Peyer's patch (tissue), 4 donors: ENCODE results near the gene CMTM4. TPM values are rescaled to one million over a fixed set of nuclear protein-coding genes. Genes with fewer than 3 reads are reported as not detected.
"Not testable (repeated sequence)": the region's sequence is repeated elsewhere in the genome, so short reads cannot be mapped to it uniquely, and the experiment has no call there.

Experiments
- DNase-seq, 3 donors: peaks; one replicate each; pipeline ENCODE4 v3.0.0-alpha.2; 2017 to 2019
- H3K27ac ChIP-seq, 4 donors: fragments of 200-600 bp; sonication (generic); one replicate each; pipeline ENCODE4 v1.5.1; 2016 to 2019
- H3K27me3 ChIP-seq, 2 donors: fragments of 200-600 bp; sonication (generic); one replicate each; pipeline ENCODE4 v1.5.1; 2019
- H3K36me3 ChIP-seq, 3 donors: fragments of 200-600 bp; sonication (generic); one replicate each; pipeline ENCODE4 v1.5.1; 2016 to 2019
- H3K4me1 ChIP-seq, 4 donors: fragments of 200-600 bp; sonication (generic); one replicate each; pipeline ENCODE4 v1.5.1; 2016 to 2019
- H3K4me3 ChIP-seq, 4 donors: fragments of 200-600 bp; sonication (generic); 1 replicate in 3 of 4; 2 replicates in 1 of 4; pipeline ENCODE4 v1.5.1; 2016 to 2019; ENCODE audit warnings: mild to moderate bottlenecking in 1 of 4
- H3K9me3 ChIP-seq, 4 donors: fragments of 200-600 bp; sonication (generic); one replicate each; pipeline ENCODE4 v1.5.1; 2016 to 2019; ENCODE audit warnings: mild to moderate bottlenecking in 1 of 4
- POLR2A ChIP-seq, 2 donors: fragments of 450-650 bp; IDR thresholded peaks; one replicate each; pipeline ENCODE4 v1.5.1; 2017; ENCODE audit warnings: antibody characterized with exemption in 2 of 2, mild to moderate bottlenecking in 2 of 2, moderate library complexity in 2 of 2
- total RNA-seq, 4 donors: library from RNA; depleted of rRNA; stranded (reverse); fragments of >200 nt; gene quantifications; one replicate each; pipeline ENCODE4 v1.1.0, GENCODE V29; 2016
- TF ChIP-seq, protein P1 (sequence below), 6 experiments: fragments of 450-650 bp in 4 of 6; fragments of 200-600 bp in 2 of 6; sonication (generic) in 1 of 6; IDR thresholded peaks; one replicate each; pipeline ENCODE4 v1.5.1; 2017 to 2019; ENCODE audit warnings: antibody characterized with exemption in 6 of 6, mild to moderate bottlenecking in 3 of 6, moderate library complexity in 1 of 6

Gene CMTM4
- total RNA-seq, 4 donors from 2014 or later: 33.8 to 116 (median 101) TPM

DNA sequence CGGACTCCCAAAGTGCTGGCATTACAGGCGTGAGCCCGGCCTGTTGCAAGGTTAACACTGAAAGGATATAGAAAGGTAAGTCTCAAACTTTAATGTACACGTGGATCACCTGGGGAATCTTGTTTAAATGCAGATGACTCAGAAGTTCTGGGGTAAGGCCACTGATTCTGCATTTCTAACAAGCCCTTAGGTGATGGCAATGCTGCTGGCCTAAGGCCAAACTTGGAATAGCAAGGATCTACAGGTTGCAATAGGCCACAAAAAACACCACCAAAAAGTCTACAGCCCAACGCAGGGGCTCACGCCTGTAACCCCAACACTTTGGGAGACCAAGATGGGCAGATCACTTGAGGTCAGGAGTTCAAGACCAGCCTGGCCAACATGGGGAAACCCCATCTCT lies 4.2 kb downstream of the CMTM4 start:
- no peak overlapping the region for H3K27ac ChIP-seq
- H3K4me1 ChIP-seq: peaks cover 0 to 16% (median 6%) of the 10 kb centered on the region in 4 donors
- TF ChIP-seq, protein P1, sequence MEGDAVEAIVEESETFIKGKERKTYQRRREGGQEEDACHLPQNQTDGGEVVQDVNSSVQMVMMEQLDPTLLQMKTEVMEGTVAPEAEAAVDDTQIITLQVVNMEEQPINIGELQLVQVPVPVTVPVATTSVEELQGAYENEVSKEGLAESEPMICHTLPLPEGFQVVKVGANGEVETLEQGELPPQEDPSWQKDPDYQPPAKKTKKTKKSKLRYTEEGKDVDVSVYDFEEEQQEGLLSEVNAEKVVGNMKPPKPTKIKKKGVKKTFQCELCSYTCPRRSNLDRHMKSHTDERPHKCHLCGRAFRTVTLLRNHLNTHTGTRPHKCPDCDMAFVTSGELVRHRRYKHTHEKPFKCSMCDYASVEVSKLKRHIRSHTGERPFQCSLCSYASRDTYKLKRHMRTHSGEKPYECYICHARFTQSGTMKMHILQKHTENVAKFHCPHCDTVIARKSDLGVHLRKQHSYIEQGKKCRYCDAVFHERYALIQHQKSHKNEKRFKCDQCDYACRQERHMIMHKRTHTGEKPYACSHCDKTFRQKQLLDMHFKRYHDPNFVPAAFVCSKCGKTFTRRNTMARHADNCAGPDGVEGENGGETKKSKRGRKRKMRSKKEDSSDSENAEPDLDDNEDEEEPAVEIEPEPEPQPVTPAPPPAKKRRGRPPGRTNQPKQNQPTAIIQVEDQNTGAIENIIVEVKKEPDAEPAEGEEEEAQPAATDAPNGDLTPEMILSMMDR (IDR thresholded peaks at IDR 0.05): no peak
- no peak for TF ChIP-seq POLR2A (IDR thresholded peaks at IDR 0.05)
- H3K4me3 ChIP-seq: no peak overlapping the region
- no peaks in the 10 kb centered on the region for H3K36me3 ChIP-seq
- peak in 1 of 3 donors; percentile 24 for DNase-seq
- no peaks in the 10 kb centered on the region for H3K9me3 ChIP-seq
- no peaks in the 10 kb centered on the region for H3K27me3 ChIP-seq

DNA sequence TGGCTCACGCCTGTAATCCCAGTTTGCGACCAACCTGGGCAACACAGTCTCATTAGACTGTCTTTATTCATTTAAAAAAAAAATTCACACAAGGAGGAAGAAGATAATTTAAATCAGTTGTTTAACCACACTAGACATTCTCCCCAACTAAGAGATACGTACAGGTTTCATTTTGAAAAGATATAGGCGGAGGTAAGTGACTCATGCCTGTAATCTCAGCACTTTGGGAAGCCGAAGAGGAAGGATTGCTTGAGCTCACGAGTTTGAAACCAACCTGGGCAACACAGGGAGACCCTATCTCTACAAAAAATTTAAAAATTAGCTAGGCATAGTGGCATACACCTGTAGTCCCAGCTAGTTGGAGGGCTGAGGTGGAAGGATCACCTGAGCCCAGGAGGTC lies 5.3 kb downstream of the CMTM4 start:
- DNase-seq: peak in 1 of 3 donors; percentile 32
- no peak overlapping the region for H3K4me3 ChIP-seq
- no peaks in the 10 kb centered on the region for H3K27me3 ChIP-seq
- H3K9me3 ChIP-seq: no peaks in the 10 kb centered on the region
- no peaks in the 10 kb centered on the region for H3K36me3 ChIP-seq
- no peak overlapping the region for H3K27ac ChIP-seq
- H3K4me1 ChIP-seq: peaks cover 0 to 16% (median 6%) of the 10 kb centered on the region in 4 donors
- no peak for TF ChIP-seq POLR2A (IDR thresholded peaks at IDR 0.05)
- TF ChIP-seq, protein P1 (IDR thresholded peaks at IDR 0.05): no peak

DNA sequence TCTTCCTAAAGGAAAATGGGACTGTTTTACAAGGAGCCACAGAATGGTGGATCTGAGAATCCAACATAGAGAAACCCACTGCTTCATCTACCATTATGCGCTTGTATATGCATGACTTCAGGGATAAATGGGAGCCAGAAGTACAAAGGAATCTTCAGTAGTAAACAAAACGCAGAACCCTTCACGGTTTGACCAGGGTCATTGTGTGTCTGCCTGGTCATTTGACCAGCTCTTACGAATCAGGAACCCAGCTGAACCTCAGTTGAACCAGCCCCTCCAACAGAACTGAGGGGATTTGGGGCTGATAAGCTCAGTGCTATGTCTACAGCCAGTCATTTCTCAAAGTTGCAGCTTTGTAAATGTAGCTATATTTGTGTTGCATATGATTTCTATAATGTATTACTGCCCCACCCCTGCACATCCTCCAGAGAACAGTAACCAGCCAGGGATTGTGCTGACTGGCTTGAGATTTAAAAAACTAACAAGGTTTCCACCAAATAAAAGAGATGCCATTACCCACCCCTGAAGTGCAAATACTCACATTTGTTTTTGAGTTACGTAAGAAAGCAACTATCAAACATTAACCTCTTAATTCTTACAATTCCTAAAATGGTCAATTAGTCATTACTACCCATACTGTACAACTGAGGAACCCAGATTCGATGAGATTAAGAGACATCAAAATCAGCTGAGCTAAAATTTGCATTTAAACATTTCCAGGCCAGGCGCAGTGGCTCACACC lies 6.3 kb downstream of the CMTM4 start:
- no peaks in the 10 kb centered on the region for H3K27me3 ChIP-seq
- H3K4me1 ChIP-seq: peaks cover 0 to 7% (median 2%) of the 10 kb centered on the region in 4 donors
- DNase-seq: no peak
- H3K9me3 ChIP-seq: no peaks in the 10 kb centered on the region
- H3K36me3 ChIP-seq: no peaks in the 10 kb centered on the region
- H3K27ac ChIP-seq: no peak overlapping the region
- no peak overlapping the region for H3K4me3 ChIP-seq
- TF ChIP-seq, protein P1 (IDR thresholded peaks at IDR 0.05): no peak
- no peak for TF ChIP-seq POLR2A (IDR thresholded peaks at IDR 0.05)

DNA sequence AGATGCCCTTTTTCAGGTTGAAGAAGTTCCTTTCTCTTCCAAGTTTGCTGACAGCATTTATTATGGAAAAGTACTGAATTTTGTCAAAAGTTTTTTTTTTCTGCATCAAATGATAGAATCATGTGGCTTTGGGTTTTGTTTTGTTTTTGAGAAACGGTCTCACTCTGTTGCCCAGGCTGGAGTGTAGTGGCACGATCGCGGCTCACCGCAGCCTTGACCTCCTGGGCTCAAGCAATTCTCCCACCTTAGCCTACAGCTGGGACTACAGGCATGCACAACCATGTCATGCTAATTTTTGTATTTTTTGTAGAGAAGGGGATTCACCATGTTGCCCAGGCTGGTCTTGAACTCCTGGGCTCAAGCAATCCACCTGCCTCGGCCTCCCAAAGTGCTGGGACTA lies 7.3 kb downstream of the CMTM4 start:
- H3K27ac ChIP-seq: no peak overlapping the region
- no peaks in the 10 kb centered on the region for H3K27me3 ChIP-seq
- no peaks in the 10 kb centered on the region for H3K36me3 ChIP-seq
- H3K4me1 ChIP-seq: peaks cover 0 to 4% (median 0%) of the 10 kb centered on the region in 4 donors
- H3K4me3 ChIP-seq: no peak overlapping the region
- DNase-seq: peak in 1 of 3 donors; percentile 6
- H3K9me3 ChIP-seq: no peaks in the 10 kb centered on the region
- TF ChIP-seq, protein P1 (IDR thresholded peaks at IDR 0.05): no peak

DNA sequence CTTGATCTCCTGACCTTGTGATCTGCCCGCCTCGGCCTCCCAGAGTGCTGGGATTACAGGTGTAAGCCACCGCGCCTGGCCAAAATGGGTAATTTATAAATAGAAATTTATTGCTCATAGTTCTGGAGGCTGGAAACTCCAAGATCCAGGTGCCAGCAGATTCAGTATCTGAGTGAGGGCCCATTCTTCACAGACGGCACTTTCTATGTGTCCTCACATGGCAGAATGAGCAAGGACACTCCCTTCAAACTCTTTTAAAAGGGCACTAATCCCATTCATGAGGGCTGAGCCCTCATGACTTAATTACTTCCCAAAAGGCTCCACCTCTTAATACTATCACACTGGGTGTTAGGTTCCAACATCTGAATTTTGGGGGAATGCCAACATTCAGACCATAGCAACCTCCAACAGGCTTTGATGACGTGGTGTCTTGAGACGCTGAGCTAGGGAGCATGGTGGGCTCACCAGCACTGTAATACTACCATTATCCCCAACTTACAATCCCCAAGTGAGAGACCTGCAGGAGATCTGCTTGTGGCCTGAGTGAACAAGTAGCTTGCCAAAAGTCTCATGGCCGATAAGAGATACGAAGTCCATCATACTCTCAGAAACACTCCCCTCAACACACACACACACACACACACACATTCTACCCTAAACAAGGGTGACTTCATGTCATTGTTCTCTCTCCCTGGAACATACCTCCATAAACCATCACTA lies 8.5 kb downstream of the CMTM4 start:
- Histone ChIP-seq H3K9me3 (no peaks in the 10 kb centered on the region), H3K27me3 (no peaks in the 10 kb centered on the region), H3K27ac (no peak overlapping the region), H3K4me3 (no peak overlapping the region), H3K36me3 (no peaks in the 10 kb centered on the region), H3K4me1 (peaks cover 0 to 4% (median 0%) of the 10 kb centered on the region in 4 donors)
- DNase-seq: peak in 1 of 3 donors; percentile 31
- TF ChIP-seq, protein P1 (IDR thresholded peaks at IDR 0.05): no peak

DNA sequence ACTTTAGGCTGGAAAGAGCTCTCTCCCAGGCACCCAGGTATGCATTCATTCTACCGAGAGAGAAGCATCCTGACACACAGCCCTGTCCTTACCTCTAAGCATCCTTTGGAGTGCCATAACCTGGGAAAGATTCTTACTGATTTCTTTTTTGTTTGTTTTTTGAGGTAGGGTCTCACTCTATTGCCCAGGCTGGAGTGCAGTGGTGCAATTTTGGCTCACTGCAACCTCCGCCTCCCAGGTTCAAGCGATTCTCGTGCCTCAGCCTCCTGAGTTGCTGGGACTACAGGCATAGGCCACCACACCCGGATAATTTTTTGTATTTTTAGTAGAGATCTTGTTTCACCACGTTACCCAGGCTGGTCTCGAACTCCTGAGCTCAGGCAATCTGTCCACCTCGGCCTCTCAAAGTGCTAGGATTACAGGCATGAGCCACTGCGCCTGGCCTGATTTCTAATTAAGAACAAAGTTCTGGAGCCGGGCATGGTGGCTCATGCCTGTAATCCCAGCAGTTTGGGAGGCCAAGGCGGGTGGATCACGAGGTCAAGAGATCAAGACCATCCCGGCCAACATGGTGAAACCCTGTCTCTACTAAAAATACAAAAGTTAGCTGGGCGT lies 10.9 kb downstream of the CMTM4 start:
- H3K27me3 ChIP-seq, H3K4me1 ChIP-seq, H3K36me3 ChIP-seq, H3K9me3 ChIP-seq, H3K27ac ChIP-seq, H3K4me3 ChIP-seq: not testable (repeated sequence)
- DNase-seq: peak in 1 of 3 donors; percentile 10
